Left hindlimb (tissue), 1 donor: ENCODE measurements around the gene CCDC9B.

ENCODE experiments used
- DNase-seq: peaks from one replicate; pipeline ENCODE4 v3.0.0-alpha.2; 2018

Gene CCDC9B

DNA sequence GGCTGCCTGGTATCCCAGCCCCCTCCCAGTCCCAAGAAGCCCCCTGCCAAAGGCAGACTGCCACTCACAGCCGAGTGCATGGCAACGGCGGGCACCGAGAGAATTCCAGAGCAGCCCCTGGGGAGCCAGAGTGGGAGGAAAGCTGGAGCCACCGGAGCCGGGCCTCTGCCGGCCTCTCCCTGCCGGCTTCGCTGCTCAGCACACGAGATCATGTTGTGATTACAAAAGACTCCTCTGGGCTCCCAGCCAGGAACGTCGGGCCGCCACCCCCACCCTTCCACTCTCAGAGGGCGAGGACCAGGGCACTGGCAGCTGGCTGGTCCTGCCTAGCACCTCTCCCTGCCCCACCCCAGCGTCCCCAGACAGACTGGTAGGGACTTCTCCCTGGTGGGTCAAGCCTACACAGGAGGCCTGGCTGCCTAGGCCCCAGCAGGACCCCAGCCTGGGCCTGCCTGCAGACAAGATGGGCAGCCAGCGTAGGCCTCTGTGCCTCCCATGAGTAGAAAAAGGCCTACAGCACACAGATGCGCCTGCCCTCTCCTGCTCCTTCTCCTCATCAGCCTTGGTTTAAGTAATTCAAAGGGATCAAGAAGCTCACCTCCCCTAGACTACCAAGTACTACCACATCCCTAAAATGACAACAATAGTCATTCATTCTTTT, at the start of gene CCDC9B:
CCDC9B (minus strand) TSS at position 200 of the 661 bp plus-strand sequence; CDS start at position 80, 120 bp downstream.
- DNase-seq, result peak; percentile 78

DNA sequence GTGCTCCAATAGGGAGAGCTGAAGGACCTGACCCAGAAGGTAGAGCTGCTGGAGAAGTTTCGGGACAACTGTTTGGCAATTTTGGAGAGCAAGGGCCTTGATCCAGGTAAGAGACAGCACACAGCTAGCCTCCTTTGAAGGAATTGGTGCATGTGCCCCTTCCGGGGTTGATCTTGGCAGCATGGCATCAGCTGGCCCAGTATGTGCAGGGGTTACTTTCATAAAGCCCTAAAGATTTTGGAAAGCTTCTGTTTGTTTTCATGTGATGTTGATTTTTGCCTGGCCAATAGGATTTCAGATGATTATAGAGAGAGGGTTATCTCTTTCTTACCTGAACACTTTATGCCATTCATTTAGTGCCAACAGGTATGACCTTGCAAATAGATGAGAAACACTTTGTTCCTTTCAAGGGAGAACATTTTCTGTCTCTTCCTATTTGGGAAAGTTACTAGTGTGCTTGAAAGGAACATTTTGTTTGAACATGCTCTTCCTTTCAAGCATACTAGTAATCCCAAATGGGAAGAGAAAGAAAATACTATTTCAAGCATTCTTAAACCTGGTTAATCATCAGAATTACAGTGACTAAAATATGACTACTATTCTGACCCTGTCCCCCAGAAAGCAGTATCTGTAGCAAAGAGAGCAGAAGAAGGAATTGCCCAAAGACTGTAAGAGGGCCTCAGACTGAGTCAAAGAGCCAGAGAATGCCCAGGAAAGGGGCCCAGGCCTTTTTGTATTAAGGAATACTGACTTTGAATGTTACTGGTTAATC, 49.3 kb upstream of the CCDC9B start:
- DNase-seq, result no peak

DNA sequence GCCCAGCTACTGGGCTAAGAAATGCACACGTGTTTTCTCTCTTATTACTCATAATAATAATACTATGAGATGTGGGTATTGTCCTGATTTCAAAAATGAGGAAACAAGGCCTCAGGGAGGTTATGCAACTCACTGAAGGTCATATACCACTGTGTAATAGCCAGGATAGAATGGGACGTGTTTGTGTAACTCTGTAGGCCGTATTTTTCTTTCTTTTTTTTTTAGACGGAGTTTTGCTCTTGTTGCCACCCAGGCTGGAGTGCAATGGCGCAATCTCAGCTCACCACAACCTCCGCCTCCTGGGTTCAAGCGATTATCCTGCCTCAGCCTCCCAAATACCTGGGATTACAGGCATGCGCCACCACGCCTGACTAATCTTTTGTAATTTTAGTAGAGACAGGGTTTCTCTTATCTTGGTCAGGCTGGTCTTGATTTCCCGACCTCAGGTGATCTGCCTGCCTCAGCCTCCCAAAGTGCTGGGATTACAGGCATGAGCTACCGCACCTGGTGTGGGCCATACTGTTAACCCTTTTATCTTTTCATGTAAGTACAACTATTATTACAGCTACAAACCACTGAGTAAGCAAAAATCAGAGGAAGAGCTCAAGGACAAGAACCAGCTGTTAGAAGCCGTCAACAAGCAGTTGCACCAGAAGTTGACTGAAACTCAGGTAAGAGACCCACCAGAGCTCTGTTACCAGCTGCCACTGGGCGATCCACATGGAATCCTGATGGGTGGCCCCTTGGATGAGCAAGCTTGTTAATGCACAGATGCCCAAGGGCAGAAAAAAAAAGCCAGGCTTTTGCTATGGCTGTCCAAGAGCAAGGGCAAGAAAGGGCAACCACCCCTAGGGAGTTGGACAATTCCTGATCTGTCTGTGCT, 48.4 kb upstream of the CCDC9B start:
- no peak for DNase-seq

DNA sequence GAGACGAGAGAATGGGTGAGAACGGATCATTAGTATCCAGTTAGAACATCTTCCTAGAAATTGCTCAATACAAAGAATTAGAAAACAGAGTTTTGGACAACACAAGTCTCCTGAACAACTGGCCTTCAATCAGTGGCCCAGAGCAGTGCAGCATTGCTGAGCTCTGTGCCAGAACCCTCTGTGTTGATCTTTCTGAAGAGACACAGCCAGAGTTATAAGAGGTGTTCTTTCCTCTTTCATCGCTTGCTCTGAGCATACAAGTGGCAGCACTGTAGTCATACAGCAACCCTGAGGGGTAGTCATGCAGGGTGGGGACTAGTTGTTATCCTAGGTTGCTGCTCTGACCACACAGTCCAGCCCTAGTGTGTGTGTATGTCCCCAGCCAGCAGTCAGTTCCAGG, 45.7 kb upstream of the CCDC9B start:
- no peak for DNase-seq

DNA sequence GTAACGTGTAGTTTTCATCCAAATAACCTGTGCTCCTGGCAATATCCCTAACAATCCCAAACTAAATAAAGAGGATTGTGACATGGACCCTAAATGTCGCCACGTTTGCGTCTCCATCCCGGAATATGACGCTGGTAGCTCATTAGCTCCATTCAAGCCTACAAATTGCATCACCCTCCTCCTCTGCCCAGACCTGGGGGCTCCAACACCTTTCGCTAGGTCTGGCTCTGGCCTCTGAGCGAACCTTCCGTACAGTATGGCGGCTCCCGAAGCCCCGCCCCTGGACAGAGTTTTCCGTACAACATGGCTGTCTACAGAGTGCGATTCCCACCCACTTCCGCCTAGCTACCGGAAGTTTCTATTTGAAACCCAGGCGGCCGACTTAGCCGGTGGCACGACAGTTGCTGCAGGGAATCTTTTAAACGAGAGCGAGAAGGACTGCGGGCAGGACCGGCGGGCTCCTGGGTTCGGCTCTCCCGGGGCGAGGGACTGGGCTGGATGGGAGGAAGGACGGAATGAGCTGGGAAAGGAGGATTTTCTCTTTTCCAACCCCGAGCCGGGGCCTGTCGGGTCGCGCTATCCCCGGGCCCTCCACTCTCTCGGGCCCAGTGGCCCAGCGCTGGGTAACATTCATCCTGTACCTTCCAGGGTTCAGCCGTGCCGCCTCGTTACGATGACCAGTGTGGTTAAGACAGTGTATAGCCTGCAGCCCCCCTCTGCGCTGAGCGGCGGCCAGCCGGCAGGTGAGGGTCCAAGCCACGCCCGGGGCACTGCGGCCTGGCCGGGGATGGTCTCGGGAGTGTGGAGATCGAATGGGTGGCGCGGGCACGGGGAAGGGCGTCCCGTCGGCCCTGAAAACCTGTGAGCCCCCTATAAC, 42.1 kb upstream of the CCDC9B start, which contains the start of gene KNSTRN:
KNSTRN (plus strand) TSS at position 142 of the 877 bp plus-strand sequence; CDS start at position 257, 115 bp downstream.
- peak; percentile 90 for DNase-seq

DNA sequence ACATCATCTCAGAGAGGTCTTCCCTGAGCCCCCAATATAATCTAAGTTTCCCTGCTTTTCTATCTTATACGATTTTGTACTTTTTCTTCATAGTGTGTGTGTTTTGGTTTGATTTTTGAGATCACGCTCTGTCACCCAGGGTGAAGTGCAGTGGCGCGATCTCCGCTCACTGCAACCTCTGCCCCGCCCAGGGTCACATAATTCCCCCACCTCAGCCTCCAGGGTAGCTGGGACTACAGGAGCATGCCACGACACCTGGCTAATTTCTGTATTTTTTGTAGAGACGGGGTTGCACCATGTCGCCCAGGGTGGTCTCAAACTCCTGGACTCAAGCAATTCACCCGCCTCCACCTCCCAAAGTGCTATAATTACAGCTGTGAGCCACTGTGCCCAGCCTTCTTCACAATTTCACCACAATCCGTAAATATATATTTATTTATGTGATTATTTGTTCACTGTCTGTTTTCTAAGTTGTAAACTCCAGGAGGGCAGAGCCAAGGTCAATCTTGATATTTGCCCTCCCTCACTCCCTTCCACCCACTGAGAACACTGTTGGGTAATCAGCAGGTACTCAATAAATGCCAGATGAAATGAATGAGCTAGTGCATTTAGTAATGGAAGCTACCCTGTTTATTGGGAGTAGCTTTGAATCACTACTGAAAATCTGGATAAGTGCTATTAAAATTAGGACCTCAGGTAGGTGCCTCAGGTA, 41.2 kb upstream of the CCDC9B start:
- DNase-seq, result no peak

DNA sequence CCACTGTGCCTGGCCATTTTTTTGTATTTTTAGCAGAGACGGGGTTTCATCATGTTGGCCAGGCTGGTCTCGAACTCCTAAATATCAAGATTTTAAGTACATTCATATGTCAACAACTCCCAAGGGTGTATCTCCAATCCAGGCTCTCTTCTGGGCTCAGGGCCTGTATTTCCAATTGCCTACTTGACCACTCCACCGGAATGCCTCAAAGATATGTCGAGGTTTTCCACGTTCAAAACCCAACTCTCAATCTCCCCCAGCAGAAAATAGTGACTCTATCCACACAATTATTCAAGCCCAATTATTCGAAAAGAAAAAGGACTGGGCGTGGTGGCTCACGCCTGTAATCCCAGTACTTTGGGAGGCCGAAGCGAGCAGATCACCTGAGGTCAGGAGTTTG, 39.9 kb upstream of the CCDC9B start:
- no peak for DNase-seq

DNA sequence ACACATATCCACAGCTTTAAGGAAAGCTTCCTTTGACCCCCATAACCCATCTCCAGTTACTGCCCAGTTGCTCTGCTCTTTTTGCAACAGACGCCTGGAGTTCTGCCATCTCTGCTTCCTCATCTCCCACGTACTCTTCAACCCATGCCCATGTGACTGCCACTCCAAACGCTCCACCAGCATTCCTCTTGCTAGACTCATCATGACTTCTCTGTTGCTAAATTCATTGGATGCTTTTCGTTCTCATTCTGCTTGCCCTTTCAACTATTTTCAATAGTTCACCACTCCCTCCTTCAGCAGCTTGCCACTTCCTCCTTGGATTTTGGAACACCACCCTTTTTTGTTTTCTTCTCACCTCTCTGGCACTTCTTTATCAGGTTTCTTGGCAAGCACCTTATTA, 39.1 kb upstream of the CCDC9B start:
- no peak for DNase-seq

DNA sequence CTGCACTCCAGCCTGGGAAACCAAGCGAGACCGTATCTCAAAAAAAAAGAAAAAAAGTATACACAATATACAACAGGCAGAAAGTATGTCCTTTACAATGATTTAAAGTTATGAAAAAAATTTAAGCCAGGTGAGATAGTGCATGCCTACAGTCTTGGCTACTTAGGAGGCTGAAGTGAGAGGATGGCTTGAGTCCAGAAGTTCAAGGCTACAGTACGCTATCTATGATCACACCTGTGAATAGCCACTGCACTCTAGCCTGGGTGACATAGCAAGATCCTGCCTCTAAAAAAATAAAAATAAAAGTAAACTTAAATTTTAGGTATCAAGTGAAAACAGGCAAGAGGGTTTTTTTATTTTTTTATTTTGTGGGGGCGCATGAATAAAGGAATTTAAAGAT, 38.6 kb upstream of the CCDC9B start:
- no peak for DNase-seq

DNA sequence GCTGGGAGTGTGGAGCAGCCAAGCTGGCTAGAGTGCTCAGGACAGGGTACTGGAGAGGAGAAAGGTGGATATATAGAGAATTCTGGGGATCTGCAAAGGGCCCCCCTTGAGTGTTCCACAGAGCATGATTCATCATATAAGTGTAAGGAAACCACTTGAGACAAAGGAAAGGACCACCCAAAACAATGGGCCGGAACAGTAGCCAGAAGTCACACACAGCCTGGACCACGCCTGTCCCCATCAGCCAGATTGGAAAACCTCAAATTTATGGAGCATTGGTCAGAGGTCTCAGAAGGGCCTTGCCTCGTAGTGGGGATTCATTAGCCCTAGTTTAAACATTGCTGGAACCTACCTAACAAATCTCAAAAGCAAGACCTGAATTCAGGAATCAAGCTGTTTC, 36.9 kb upstream of the CCDC9B start:
- DNase-seq, result no peak

DNA sequence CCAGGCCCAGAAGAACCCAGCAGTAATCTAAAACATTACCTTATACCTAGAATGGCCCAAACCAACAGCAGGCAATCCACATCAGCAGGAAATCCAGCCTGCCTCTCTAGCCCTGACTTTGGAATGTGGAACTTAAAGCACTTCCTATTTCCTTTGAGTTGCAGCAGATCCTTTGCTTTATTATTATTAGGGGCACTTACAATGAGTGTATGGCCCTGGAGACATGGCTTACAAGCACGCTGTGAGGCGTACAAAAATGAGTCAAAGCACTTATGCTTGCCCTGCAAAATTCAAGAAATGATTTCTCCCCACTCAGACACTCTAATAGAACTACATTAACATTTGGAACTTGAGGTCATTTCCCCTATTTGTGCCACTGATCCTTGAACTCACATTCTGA, 32.2 kb upstream of the CCDC9B start:
- DNase-seq, result no peak

DNA sequence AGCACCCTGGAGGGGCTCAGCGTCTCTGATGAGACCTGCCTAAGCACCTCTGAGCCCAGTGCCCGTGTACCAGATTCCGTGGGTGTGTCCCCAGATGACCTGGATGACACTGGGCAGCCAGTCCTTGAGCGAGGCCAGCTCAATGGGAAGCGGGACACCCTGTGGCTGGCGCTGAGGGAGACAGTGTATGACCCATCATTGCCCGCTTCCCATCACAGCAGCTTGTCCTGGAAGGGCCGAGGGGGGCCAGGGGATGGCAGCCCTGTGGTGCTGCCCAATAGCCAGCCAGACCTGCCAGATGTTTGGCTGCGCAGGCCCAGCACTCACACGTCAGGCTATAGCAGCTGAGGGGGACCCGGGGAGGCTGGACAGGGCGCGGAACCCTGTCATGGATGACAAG, 29.2 kb upstream of the CCDC9B start:
- DNase-seq, result no peak

DNA sequence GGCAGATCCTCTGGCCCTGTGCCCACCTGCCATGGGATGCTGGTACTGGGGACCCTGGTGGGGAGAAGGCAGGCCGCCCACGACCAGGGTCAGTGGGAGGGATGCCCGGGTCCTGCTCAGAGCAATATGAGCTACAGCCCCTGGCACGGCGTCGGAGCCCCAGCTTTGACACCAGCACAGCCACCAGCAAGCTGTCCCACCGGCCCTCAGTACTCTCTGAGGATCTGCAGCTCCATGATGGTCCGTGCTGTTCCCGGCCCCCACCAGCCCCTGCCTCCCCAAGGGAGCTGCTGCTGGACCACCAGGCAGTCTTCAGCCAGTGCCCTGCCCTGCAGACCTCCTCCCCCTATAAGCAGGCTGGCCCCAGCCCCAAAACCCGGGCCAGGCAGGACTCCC, 28.7 kb upstream of the CCDC9B start:
- DNase-seq, result no peak

DNA sequence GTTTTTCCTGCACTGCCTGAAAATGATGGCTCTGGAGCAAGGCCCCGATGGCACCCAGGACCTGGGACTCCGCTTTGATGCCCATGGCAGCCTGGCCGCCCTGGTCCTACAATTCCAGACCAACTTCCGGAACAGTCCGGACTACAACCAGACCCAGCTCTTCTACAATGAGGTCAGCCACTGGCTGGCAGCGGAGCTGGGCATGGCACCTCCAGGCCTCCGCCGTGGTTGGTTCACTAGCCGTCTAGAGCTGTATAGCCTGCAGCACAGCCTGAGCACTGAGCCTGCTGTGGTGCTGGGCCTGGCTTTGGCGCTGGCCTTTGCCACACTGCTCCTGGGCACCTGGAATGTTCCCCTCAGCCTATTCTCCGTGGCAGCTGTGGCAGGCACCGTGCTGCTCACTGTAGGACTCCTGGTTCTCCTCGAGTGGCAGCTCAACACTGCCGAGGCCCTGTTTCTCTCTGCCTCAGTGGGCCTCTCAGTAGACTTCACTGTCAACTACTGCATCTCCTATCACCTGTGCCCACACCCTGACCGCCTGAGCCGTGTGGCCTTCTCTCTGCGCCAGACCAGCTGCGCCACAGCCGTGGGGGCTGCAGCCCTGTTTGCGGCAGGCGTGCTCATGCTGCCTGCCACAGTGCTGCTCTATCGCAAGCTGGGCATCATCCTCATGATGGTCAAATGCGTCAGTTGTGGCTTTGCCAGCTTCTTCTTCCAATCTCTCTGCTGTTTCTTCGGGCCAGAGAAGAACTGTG, 28.2 kb upstream of the CCDC9B start:
- DNase-seq, result no peak

DNA sequence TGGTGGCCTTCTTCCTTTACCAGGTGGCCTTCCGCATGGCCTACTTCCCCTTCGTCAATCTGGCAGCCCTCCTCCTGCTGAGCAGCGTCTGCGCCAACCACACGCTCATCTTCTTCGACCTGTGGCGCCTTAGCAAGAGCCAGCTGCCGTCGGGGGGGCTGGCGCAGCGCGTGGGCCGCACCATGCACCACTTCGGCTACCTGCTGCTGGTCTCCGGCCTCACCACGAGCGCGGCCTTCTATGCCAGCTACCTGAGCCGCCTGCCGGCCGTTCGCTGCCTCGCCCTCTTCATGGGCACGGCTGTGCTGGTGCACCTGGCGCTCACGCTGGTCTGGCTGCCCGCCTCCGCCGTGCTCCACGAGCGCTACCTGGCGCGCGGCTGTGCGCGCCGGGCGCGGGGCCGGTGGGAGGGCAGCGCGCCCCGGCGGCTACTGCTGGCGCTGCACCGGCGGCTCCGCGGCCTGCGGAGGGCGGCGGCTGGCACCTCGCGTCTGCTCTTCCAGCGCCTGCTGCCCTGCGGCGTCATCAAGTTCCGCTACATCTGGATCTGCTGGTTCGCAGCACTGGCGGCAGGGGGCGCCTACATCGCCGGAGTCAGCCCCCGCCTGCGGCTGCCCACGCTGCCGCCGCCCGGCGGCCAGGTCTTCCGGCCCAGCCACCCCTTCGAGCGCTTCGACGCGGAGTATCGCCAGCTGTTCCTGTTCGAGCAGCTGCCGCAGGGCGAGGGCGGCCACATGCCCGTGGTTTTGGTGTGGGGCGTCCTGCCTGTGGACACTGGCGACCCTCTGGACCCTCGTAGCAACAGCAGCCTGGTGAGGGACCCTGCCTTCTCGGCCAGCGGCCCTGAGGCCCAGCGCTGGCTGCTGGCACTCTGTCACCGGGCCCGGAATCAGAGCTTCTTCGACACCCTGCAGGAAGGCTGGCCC, 27.2 kb upstream of the CCDC9B start:
- peak; percentile 85 for DNase-seq

DNA sequence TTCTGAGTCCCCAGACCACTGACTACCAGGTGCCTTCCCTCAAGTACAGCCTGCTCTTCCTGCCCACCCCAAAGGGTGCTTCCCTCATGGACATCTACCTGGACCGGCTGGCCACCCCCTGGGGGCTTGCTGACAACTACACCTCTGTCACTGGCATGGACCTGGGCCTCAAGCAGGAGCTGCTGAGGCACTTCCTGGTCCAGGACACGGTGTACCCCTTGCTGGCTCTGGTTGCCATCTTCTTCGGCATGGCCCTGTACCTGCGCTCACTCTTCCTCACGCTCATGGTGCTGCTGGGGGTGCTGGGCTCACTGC, 26.6 kb upstream of the CCDC9B start:
- no peak for DNase-seq

DNA sequence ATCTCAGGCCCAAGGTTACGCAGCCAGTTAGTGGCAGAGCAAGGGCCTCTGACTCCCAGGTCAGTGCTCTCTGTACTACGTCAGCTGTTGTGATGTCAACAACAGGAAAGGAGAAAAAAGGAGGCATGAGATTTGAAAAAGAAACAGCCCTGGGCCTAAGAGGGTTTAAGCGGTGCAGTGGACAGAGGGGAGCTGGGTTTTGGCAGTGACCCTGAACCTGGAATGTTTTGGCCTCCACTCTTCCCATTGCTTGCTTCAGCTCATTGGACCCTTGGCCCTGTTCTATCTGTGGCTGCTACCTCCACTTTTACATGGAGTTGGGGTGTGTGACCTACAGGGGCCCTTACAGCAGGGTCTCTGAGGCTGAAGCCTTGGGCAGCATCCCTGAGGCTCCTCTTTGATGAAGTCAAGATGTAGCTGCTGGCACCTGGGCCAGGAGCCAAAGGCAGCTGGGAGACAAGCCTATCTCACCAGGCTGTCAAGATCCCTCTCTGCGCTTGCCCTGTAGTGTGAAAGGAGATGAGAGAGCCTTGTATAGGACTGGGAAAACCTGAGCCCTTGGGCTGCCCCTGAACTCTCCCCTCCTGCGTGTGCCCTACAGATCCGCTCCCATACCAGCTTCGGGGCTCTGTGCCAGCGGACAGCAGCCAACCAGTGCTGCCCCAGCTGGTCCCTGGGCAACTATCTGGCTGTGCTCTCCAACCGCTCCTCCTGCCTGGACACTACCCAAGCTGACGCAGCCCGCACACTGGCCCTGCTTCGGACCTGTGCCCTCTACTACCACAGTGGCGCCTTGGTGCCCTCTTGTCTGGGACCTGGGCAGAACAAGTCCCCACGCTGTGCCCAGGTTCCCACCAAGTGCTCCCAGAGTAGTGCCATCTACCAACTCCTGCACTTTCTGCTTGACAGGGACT, 26.0 kb upstream of the CCDC9B start:
- DNase-seq, result no peak

DNA sequence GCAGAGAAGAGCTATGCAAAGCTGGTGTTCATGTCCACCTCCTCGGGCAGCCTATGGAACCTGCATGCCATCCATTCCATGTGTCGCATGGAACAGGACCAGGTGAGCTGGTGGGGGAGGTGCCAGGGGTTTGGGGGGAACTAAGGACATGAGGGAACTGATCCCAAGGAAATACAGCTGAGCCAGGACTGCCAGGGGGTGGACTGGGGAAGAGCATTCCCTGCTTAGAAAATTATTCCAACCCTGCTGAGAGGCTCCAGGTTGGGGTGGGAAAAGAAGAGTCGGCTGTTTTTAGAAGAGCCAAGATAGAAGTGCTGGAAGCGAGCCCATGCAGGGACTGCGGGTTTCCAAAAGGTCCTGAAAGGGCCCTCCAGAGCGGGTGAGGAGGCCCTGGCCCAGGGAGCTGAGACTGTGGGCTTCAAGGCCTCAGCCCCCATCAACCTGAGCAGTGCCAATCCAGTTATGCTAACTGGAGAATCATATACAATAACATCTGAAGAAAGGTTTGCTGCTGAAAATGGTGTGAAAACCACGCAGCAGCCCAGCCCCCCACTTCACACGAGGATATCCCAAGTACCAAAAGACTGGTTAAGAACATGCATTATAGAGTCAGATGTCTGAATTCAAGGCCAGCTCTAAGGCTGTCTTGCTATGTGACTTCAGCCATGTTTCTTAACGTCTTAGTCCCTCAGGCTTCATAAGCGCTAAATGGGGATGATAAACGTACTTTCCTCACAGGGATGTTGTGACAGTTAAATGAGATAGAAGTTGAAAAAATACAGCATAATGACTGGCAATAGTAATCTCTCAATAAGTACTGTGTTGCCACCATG, 25.1 kb upstream of the CCDC9B start:
- no peak for DNase-seq
